HG03575 (cell line): ENCODE measurements around the gene ATP9B.

ENCODE experiments used
- ATAC-seq: cut with Tn5 transposase; IDR thresholded peaks from one replicate; pipeline ENCODE4 v1.9.1; 2021; ENCODE audit not compliant: unreplicated experiment, insufficient number of reproducible peaks, low FRiP score; ENCODE audit errors: extremely low read depth

ATP9B gene

GRCh38 chr18:79395308-79395640 lies 326.1 kb downstream of the ATP9B start:
- ATAC-seq, result no peak

DNA sequence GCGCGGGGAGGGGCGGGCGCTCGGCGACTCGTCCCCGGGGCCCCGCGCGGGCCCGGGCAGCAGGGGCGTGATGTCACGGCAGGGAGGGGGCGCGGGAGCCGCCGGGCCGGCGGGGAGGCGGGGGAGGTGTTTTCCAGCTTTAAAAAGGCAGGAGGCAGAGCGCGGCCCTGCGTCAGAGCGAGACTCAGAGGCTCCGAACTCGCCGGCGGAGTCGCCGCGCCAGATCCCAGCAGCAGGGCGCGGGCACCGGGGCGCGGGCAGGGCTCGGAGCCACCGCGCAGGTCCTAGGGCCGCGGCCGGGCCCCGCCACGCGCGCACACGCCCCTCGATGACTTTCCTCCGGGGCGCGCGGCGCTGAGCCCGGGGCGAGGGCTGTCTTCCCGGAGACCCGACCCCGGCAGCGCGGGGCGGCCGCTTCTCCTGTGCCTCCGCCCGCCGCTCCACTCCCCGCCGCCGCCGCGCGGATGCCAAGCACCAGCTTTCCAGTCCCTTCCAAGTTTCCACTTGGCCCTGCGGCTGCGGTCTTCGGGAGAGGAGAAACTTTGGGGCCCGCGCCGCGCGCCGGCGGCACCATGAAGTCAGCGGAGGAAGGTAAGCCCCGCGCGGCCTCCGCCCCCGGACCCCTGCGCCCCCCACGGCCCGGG lies 326.7 kb downstream of the ATP9B start, which contains the start of gene NFATC1:
NFATC1 (plus strand) TSS at position 170 of the 644 bp plus-strand sequence; CDS start at position 465, 295 bp downstream.
- no peak for ATAC-seq

GRCh38 chr18:79396431-79397246 lies 327.4 kb downstream of the ATP9B start:
- no peak for ATAC-seq

DNA sequence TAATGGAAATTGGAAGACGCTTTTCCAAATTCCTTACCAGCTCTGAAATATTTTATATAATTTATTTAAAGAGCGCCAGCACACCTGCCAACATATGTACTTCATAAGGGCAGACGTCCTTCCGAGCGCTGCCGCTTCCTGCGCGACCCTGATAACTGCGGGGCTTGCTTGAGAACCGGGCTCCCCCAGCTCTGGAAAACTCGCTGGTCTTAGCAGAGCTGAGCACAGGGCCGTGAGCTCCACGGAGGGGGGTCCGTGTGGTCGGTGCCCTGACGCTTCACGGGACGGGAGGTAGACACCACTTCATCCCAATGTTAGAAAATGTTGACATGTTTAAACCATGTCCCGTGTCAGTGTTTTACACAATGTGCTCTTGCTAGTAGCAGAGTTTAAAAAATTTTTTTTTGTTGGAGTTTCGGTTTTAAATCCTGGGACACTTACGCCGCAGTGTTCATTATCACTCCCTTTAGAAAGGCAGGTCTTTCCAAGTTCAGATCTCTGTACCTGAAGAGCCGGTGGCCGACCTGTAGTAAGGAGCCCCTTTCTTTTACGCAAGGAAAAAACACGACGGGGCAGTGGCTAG lies 328.1 kb downstream of the ATP9B start:
- no peak for ATAC-seq

DNA sequence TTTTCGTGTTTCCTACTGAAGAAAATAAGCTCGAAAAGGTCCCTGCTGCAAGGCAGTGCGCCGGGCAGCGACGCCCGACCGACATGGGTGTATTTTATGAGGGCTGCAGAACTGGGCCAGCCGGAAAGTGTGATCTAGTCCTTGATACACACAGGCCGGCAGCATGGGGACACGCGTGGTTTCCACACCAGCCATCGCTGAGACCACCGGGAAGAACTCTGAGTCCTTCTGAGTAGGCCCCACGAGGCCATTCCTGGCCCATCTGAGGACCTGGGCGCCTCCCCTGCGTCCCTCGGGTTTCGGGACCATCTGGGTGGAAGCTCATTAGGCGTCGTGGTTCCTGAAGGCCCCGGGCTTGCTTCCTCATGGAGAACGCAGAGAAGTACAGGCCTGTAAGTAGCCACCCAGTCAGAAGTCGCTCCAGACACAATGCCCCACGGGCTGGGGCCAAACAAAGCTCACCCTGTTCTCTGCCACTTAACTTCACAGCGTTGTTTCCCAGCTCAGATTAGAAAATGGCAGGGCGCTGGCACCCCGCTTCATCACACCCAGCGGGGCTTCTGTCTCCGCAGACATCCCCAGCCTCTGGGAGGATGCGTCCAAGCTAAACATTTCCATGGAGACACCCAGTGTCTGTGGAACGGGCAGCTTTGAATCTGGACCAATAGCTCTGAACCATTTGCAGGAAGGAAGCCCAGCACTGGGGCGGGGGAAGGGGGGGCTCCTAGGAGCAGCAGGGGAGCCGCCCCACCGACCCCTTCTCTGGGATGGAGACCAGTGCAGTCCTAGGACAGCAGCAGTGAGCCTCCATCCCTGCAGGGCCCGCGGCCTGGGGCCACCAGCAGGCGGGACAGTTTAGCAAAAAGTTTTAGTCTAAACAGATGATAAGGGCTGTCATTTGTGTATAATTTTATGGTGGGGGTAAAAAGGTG lies 328.9 kb downstream of the ATP9B start:
- ATAC-seq, result no peak

DNA sequence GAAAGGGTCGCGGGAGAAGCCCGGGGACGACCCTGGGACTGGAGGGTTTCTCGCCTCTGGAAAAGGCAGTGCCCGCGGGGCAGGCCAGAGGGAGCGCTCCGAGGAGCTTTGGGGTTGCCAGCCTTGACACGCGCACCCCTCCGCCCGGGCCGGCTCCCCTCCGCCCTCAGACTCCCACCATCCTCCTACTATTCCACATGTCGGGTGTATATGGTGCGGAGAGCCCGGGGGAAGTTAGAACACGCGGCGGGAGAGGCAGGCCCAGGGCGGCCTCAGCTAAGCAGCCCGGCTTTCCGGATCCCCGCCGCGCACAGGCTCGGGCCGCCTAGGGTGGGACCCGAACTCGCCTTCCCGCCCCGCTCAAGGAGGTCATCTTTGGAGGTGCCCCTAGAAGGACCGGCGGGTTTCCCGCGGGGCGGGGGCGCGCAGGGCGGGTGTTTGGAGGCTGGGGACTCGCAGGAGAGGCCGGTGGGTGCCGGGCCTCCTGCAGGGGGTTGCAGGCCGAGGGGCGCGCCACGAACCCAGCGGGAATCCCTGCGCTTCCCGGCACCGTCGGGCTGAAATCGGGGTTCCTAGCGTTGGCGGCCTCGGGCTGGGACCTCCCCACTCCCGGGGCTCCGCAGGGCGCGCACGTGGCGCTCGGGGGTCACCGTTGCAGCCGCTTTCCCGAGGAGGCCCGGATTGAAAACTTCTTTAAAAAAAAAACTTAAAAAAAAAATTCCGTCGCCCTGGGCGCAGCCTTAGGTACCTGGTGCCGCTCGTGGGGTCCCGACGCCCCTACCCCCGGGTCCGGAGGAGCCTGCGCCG lies 330.3 kb downstream of the ATP9B start:
- no peak for ATAC-seq

GRCh38 chr18:79400091-79400590 lies 330.9 kb downstream of the ATP9B start:
- no peak for ATAC-seq

DNA sequence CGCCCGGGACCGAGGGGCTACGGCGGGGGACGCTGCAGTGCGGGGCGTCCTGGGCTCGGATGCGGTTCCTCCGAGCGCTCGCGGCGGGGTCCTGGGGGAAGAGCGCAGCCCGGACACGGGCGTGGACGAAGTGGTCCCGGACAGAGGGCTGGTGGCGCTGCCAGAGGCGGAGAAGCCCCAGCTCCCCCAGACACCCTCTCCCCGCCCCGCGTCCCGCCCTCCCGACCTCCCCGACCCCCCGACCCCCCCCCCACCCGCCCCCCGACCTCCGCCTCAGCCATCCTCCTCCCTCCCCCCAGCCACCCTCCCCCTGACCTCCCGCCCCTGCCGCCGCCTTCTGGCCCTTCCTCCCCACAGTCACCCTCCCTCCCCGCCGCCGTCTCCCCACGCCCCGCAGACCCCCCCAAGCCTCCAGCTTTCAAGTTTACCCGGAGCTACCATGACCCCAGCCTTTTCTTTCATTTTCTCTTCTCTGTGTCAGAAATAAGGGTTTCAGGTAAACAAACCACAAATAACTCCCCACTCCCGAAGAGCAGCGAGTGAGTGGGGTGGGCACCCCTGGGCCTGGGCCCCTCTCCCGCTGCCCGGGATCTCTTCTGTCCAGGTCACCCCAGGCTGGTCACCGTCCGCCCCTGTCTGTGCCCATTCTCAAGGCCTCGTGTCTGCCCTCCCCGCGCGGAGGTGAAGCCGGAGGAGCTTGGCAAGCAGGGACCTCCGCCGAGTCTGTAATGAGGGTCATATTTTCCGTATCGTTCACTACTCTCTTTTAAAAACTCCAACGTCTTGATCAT lies 331.6 kb downstream of the ATP9B start:
- ATAC-seq, result no peak

GRCh38 chr18:79401494-79402208 lies 332.5 kb downstream of the ATP9B start:
- ATAC-seq, result no peak

GRCh38 chr18:79402209-79402576 lies 333.0 kb downstream of the ATP9B start:
- ATAC-seq, result no peak

- no peak for ATAC-seq
Observed at GRCh38 chr18:79402977-79403722, 334.0 kb downstream of the ATP9B start.

DNA sequence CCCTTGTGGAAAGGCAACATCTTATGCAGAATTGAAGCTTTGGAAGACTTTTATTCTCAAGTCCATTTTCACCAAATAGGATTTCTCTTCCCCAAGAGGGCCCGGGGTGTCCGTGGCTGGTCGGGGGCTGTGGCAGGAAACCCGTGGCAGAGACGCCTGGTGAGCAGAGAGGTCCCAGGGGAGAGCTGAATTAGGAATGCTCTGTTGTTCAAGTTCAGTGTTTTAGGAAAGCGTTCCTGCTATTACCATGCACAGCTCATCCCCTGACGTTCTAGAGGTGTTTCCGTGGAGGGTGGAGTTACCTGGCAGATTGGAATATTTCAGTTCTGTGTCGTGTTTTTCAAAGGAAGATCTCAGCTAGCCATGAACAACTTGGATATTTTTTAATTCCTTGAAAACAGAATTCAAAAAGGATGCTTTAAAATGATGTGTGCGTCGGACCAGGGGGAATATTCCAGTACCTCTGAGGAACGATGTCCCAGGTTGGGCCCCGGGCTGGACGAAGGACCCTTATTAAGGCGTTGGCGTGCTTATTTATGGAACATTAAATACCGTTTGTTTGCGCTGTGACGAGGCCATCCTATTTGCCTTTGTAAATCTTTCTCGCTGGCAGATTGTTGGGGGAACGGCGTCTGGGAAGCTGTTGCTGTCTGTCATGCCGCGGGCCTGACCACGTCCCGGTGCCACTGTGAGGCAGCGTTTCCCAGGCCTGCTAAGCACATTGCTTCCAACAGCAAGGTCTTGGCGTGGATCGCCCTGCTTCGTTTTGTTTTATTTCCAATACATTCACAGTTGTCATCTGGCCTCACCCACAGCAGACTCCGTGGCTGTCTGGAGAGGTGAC lies 334.8 kb downstream of the ATP9B start:
- ATAC-seq, result no peak

DNA sequence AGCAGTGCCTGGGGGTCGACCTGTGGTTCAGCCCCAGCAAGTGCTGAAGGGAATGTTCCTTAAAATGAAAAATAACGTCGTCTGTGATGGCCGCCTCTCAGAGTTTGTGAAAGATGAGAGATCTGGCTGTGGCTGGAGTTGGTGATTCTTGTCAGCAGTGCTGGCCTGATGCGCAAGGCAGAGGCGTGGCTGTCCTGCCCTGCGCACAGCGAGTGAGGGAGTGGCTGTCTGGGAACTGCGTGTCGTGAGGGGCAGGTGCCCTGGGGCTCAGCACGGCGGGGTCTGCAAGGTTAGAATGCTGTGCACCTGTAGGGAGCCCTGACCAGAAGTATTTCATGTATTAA lies 335.3 kb downstream of the ATP9B start:
- no peak for ATAC-seq

DNA sequence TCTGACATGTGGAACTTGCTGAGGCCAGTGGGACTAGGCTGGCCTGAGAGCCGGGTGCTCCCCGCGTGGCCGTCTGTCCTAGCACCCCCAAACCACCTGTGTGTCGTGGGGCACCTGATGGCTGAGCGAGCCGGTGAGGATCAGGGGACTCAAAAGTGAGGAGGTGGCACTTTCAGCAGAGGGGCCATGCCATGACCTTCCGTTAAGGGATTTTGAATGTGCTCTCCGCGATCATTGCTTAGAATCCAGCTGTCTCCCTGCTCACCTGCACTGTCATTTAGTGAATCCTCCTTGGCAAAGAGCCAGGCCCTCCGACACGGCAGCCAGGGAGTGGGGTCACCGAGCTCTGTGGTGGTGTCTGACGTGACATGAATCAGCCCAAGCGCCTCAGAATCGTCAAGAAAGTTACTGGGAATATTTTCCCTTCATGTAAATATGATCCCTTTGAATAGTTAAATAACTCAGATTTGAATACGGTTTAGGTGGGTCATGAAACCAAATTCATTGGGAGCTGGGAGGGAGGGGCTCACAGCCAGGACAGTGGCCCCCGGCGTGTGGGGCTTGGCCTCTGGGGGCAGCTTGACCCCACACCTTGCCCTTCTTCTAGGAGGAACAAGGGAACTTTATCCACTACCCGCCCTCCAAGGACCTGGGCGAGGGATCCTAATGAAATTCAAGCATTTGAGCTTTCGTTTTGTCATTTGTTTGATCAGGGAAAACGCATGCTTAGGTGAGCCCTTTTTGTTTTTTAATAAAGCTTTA lies 336.0 kb downstream of the ATP9B start:
- no peak for ATAC-seq
